Sigmoid colon (tissue), 4 donors: ENCODE measurements around the gene TBX1.

Experiments
- CTCF ChIP-seq, 4 experiments: fragments of 450-650 bp in 3 of 4; fragments of 200-600 bp in 1 of 4; IDR thresholded peaks; one replicate each; pipeline ENCODE4 v1.5.1; 2016 to 2019; ENCODE audit warnings: antibody characterized with exemption in 4 of 4, mild to moderate bottlenecking in 3 of 4, moderate library complexity in 2 of 4
- POLR2A ChIP-seq, 2 donors: fragments of 450-650 bp; IDR thresholded peaks; one replicate each; pipeline ENCODE4 v1.6.1; 2016; ENCODE audit warnings: antibody characterized with exemption in 2 of 2, mild to moderate bottlenecking in 2 of 2, moderate library complexity in 2 of 2
- POLR2AphosphoS5 ChIP-seq, 4 donors: sonication (generic); formaldehyde crosslinking; IDR thresholded peaks; one replicate each; pipeline ENCODE4 v1.6.1; 2017; ENCODE audit warnings: antibody characterized with exemption in 4 of 4

GRCh38 chr22:19767427-19768341 lies 7.1 kb downstream of the TBX1 start:
- no peak for TF ChIP-seq CTCF (IDR thresholded peaks at IDR 0.05)
- TF ChIP-seq POLR2A (IDR thresholded peaks at IDR 0.05): no peak
- TF ChIP-seq POLR2AphosphoS5 (IDR thresholded peaks at IDR 0.05): peak in 1 of 4 donors; percentile 18
